GM10248 (cell line): ENCODE data around the gene CDPF1.

Experiments used
- CTCF ChIA-PET: fragments of 300-600 bp; sonication (Branson Sonifier 250); formaldehyde crosslinking; extraction: SDS; loops from one replicate; lab custom pipeline; 2021; ENCODE audit warnings: antibody characterized with exemption; lab: Yijun Ruan, JAX
- POLR2A ChIA-PET: fragments of 350-650 bp; sonication (Branson Sonifier 250); formaldehyde crosslinking; extraction: SDS; loops from one replicate; lab custom pipeline; 2020; ENCODE audit warnings: antibody characterized with exemption; lab: Yijun Ruan, JAX
- DNase-seq: peaks from one replicate; pipeline ENCODE4 v3.0.0; 2012; ENCODE audit errors: extremely low spot score
- TF ChIP-seq, protein P1 (sequence below): IDR thresholded peaks from 2 replicates; pipeline ENCODE4 v1.5.1; 2012; ENCODE audit warnings: mild to moderate bottlenecking, low read depth; ENCODE audit errors: extremely low read depth, missing control alignments, control extremely low read depth

The CDPF1 gene

DNA sequence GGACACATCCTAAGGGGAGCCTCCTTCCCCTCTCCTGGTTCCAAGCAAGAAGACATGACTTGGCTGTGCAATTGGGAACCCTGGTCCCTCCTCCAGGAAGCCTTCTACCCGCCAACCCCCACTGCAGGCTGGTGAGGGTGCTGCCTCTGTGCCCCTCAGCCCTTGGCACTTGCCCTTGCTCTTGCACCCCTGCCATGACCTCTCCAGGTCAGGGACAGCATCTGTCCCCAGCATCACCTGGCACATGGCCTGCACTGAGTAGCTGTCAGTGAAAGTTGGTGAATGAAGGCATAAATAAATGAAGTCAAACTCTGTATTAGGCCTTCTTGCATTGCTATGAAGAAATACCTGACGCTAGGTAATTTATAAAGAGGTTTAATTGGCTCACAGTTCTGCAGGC lies 44.7 kb upstream of the CDPF1 start:
- TF ChIP-seq, protein P1, sequence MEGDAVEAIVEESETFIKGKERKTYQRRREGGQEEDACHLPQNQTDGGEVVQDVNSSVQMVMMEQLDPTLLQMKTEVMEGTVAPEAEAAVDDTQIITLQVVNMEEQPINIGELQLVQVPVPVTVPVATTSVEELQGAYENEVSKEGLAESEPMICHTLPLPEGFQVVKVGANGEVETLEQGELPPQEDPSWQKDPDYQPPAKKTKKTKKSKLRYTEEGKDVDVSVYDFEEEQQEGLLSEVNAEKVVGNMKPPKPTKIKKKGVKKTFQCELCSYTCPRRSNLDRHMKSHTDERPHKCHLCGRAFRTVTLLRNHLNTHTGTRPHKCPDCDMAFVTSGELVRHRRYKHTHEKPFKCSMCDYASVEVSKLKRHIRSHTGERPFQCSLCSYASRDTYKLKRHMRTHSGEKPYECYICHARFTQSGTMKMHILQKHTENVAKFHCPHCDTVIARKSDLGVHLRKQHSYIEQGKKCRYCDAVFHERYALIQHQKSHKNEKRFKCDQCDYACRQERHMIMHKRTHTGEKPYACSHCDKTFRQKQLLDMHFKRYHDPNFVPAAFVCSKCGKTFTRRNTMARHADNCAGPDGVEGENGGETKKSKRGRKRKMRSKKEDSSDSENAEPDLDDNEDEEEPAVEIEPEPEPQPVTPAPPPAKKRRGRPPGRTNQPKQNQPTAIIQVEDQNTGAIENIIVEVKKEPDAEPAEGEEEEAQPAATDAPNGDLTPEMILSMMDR = no peak
- ChIA-PET POLR2A (no interaction called here), CTCF (interaction anchor here (1.1 to 2.4 kb wide), 2 partner anchors 14 to 178 kb away, joined by 4 to 8 read pairs; no protein-coding TSS in a partner anchor)
- no peak for DNase-seq

DNA sequence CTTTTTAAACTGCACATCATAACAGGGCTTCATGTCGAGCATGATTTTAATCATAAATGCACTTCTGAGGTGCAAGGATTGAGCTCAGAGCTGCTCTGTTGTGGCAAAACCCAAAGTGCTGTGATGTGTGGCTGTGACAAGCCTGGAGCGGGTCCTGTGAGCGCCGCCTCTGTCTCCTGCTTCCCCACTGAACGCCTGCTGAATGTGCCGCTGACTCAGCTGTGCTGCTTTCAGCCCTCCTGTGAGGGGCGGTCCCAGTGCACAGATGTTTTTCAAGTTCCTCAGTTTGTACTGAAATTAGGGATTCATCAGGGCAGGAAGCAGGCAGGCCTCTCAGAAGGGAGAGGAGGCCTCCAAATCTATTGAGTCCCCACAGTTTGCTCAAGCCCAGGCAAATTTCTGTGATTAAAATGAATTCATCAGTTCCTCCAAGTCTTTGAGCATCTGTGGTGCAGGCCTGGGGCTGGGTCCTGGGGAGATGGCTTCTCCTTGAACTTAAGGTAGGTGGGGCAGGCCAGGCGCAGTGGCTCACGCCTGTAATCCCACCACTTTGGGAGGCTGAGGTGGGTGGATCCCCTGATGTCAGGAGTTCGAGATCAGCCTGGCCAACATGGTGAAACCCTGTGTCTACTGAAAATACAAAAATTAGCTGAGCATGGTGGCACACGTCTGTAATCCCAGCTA lies 43.6 kb upstream of the CDPF1 start:
- CTCF ChIA-PET = no interaction called here
- POLR2A ChIA-PET = interaction anchor here (0.6 kb wide), 1 partner anchor 272 kb away, joined by 3 read pairs; no protein-coding TSS in a partner anchor
- DNase-seq = no peak
- TF ChIP-seq, protein P1 = no peak

DNA sequence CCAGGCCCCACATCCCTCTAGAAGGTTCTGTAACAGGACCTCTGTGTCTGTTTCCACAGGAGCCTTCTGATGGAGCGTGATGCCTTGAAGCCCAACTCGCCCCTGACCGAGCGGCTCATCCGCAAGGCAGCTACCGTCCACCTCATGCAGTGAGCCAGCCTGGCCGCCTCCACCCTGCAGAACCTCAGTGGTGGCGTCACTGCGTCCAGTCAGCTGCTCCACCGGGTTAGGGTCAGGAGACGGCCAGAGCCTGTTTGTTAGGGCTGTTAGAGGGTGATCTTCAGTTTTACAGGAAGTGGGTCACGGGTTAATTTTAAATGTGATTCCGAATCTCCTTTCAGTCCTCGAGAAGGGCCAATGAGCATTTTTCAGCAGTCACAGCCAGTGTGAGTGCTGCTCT lies 42.6 kb upstream of the CDPF1 start:
- TF ChIP-seq, protein P1 = no peak
- ChIA-PET CTCF (no interaction called here), POLR2A (no interaction called here)
- DNase-seq = no peak

DNA sequence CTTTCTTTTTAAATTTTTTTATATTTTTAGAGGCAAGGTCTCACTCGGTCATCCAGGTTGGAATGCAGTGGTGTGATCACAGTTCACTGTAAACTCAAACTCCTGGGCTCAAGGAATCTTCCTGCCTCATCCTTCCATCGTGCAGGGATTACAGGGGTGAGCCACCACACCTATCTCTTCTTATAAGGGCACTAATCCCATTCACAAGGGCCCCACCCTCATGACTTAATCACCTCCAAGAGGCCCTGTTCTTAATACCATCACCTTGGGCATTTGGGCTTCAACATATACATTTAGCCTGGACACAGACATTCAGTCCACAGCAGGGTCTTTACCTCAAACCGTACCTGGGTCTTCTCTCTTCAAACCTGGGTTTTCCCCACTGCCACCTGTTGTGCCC lies 42.1 kb upstream of the CDPF1 start:
- CTCF ChIA-PET = no interaction called here

DNA sequence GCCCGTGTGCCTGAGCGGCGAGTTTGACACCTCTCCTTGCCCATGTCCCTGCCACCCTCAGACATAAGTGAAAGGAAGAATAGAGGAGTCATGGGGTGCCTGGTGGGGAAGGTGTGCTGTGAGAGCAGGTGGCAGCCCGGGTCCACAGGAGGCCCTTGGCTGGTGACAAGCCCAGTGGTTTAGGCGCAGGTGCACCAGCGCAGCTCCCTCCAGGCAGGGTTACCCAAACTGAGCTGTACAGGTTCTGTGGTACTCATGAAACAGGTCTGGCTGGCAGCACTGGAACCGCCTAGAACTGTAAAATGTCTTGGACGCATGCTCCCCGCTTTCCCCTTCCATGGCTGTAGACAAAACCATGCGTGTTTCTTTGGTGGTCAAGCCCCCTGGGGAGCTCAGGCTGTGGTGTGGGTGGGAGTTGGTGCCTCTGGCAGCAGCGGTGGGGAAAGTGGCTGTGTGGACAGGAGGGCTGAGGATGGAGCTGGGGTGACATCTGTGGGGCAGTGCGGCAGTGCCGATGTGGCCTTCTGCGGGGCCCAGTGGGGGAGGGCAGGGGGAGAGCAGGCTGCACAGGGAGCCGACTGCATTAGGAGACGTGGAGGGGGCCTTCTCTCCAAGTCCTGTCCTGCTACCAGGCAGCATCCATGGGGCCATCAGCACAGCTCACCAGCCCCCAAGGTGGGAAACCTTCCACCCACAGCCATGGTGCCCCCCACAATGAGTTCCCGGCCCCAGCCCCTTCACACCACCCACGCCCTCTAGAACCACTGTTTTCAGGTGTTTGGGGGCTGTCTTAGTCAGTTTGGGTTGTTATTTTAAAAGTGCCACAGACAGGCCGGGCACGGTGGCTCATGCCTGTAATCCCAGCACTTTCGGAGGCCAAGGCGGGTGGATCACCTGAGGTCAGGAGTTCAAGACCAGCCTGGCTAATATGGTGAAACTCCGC lies 41.0 kb upstream of the CDPF1 start:
- TF ChIP-seq, protein P1 = no peak
- CTCF ChIA-PET = interaction anchor here (1.2 to 1.8 kb wide), 2 partner anchors 24 to 285 kb away, joined by 3 to 4 read pairs; no protein-coding TSS in a partner anchor
- no peak for DNase-seq
- POLR2A ChIA-PET = no interaction called here

More for the DNA sequence above, 42.1 kb upstream of the CDPF1 start:
- TF ChIP-seq, protein P1 = no peak
- POLR2A ChIA-PET = no interaction called here
- no peak for DNase-seq

DNA sequence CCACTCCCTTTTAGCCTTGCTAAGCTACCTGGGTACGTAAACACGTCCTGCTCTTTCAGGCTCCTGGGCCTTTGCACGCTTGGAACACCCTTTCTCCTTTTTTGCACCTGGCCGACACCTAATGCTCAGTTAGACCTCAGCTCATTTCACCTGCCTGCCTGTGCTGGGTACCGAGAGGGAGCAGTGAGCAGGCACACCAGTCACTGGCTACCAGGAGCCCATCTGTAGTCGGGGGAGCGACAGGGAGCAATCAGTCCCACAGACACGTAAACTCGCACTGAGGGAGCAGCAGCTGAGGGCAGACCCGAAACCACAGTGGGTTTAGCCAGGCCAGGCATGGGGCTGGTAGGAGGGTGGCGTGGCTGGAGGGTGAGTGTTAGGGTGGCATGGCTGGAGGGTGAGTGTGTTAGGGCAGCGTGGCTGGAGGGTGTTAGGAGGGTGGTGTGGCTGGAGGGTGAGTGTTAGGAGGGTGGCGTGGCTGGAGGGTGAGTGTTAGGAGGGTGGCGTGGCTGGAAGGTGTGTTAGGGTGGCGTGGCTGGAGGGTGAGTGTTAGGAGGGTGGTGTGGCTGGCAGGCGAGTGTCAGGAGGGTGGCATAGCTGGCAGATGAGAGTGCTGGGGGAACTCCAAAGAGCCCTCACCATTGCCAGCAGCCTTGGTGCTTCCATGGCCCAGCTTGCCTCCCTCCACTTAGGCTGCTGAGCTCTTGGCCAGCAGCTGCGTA lies 40.2 kb upstream of the CDPF1 start:
- ChIA-PET CTCF (interaction anchor here (1.2 to 1.8 kb wide), 2 partner anchors 23 to 284 kb away, joined by 3 to 4 read pairs; no protein-coding TSS in a partner anchor), POLR2A (no interaction called here)
- TF ChIP-seq, protein P1 = no peak
- no peak for DNase-seq
